WTC11 (cell line): ENCODE data around the gene FNDC3A.

Experiments used
- ATF3 ChIP-seq: sonication (generic); formaldehyde crosslinking; conservative IDR thresholded peaks from 2 replicates; pipeline ENCODE4 v1.8.1; 2022; ENCODE audit warnings: mild to moderate bottlenecking, missing genetic modification reagents
- ELF4 ChIP-seq: sonication (generic); formaldehyde crosslinking; IDR thresholded peaks from 2 replicates; pipeline ENCODE4 v1.8.1; 2022; ENCODE audit warnings: low read depth, mild to moderate bottlenecking, moderate library complexity, missing genetic modification reagents
- FOXJ3 ChIP-seq: sonication (generic); formaldehyde crosslinking; IDR thresholded peaks from 2 replicates; pipeline ENCODE4 v1.9.0; 2021; ENCODE audit warnings: missing genetic modification reagents, mild to moderate bottlenecking, borderline replicate concordance
- GRHL2 ChIP-seq: fragments of 250-450 bp; sonication (Bioruptor Pico); IDR thresholded peaks from 2 replicates; pipeline ENCODE4 v1.8.0; 2022; ENCODE audit warnings: mild to moderate bottlenecking, moderate library complexity; ENCODE audit not compliant: insufficient replicate concordance, severe bottlenecking
- IRF1 ChIP-seq: sonication (generic); formaldehyde crosslinking; IDR thresholded peaks from 2 replicates; pipeline ENCODE4 v1.8.0; 2023; ENCODE audit warnings: missing genetic modification reagents
- RELA ChIP-seq: sonication (generic); formaldehyde crosslinking; IDR thresholded peaks from 2 replicates; pipeline ENCODE4 v1.8.1; 2022; ENCODE audit warnings: missing genetic modification reagents, mild to moderate bottlenecking, borderline replicate concordance
- USF2 ChIP-seq: sonication (generic); formaldehyde crosslinking; IDR thresholded peaks from 2 replicates; pipeline ENCODE4 v1.8.1; 2023; ENCODE audit warnings: mild to moderate bottlenecking, missing genetic modification reagents, moderate library complexity
- ZNF138 ChIP-seq: sonication (generic); formaldehyde crosslinking; conservative IDR thresholded peaks from 2 replicates; pipeline ENCODE4 v1.8.1; 2022; ENCODE audit warnings: mild to moderate bottlenecking, moderate library complexity, missing genetic modification reagents
- ZNF416 ChIP-seq: fragments of 250-450 bp; sonication (Bioruptor Pico); IDR thresholded peaks from 2 replicates; pipeline ENCODE4 v1.9.0; 2021; ENCODE audit warnings: mild to moderate bottlenecking, inconsistent platforms
- ZNF671 ChIP-seq: fragments of 250-450 bp; sonication (Bioruptor Pico); IDR thresholded peaks from 2 replicates; pipeline ENCODE4 v1.8.0; 2021; ENCODE audit warnings: mild to moderate bottlenecking
- TF ChIP-seq, protein P1 (sequence below): fragments of 200-600 bp; IDR thresholded peaks from 2 replicates; pipeline ENCODE4 v1.8.0; 2022; ENCODE audit warnings: antibody characterized with exemption

DNA sequence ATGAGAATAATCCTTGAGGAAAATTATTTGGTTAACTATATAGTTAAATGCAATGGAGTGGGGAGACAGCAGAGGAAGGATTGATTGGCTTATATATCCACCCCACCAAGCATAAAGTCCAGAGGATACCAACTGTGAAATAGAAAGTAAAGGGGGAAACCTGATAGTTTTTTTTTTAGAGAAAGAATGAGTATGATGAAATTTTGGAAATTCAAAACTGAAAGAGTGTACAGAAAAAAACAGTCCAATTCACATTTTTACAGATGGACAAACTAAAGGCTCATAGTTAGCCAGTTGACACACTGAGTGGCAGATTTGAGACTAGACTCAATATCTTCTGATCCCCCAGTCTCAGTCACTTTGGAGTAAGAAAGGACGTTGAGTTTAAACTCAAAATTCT is 51.1 kb downstream of the FNDC3A start:
- TF ChIP-seq, protein P1, sequence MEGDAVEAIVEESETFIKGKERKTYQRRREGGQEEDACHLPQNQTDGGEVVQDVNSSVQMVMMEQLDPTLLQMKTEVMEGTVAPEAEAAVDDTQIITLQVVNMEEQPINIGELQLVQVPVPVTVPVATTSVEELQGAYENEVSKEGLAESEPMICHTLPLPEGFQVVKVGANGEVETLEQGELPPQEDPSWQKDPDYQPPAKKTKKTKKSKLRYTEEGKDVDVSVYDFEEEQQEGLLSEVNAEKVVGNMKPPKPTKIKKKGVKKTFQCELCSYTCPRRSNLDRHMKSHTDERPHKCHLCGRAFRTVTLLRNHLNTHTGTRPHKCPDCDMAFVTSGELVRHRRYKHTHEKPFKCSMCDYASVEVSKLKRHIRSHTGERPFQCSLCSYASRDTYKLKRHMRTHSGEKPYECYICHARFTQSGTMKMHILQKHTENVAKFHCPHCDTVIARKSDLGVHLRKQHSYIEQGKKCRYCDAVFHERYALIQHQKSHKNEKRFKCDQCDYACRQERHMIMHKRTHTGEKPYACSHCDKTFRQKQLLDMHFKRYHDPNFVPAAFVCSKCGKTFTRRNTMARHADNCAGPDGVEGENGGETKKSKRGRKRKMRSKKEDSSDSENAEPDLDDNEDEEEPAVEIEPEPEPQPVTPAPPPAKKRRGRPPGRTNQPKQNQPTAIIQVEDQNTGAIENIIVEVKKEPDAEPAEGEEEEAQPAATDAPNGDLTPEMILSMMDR: no peak
- no peak for TF ChIP-seq FOXJ3 (CRISPR knock-in tag)
- no peak for TF ChIP-seq ELF4 (CRISPR knock-in tag)
- no peak for TF ChIP-seq ZNF138 (CRISPR knock-in tag)
- no peak for TF ChIP-seq ZNF671
- no peak for TF ChIP-seq GRHL2 (CRISPR knock-in tag)
- no peak for TF ChIP-seq ATF3 (CRISPR knock-in tag)
- TF ChIP-seq RELA (CRISPR knock-in tag): no peak
- TF ChIP-seq USF2 (CRISPR knock-in tag): no peak
- no peak for TF ChIP-seq ZNF416 (CRISPR knock-in tag)
- TF ChIP-seq IRF1 (CRISPR knock-in tag): no peak
